Nephron progenitor cell (in vitro differentiated cells): Measurements from ENCODE around the gene PSMD11.

Experiments used
- DNase-seq: peaks from one replicate; pipeline ENCODE4 v3.0.0; 2021
- H3K27ac Mint-ChIP-seq: 2 replicates; pipeline ENCODE4 v1.8.0; 2021; ENCODE audit warnings: mild to moderate bottlenecking, moderate library complexity, mixed read lengths
- H3K27me3 Mint-ChIP-seq: 2 replicates; pipeline ENCODE4 v1.8.0; 2021; ENCODE audit warnings: mild to moderate bottlenecking, low read depth, mixed read lengths; ENCODE audit not compliant: poor library complexity
- H3K36me3 Mint-ChIP-seq: 2 replicates; pipeline ENCODE4 v1.8.0; 2021; ENCODE audit warnings: low read depth, mixed read lengths
- H3K4me1 Mint-ChIP-seq: 2 replicates; pipeline ENCODE4 v1.8.0; 2021; ENCODE audit warnings: mixed read lengths
- H3K4me3 Mint-ChIP-seq: 2 replicates; pipeline ENCODE4 v1.8.0; 2021; ENCODE audit warnings: mild to moderate bottlenecking, moderate library complexity, mixed read lengths
- H3K9me3 Mint-ChIP-seq: 2 replicates; pipeline ENCODE4 v1.8.0; 2021; ENCODE audit warnings: mild to moderate bottlenecking, moderate library complexity, mixed read lengths
- TF ChIP-seq, protein P1 (sequence below): fragments of 200-600 bp; sonication (generic); IDR thresholded peaks from 2 replicates; pipeline ENCODE4 v1.5.0; 2021; ENCODE audit warnings: antibody characterized with exemption

Gene PSMD11

DNA sequence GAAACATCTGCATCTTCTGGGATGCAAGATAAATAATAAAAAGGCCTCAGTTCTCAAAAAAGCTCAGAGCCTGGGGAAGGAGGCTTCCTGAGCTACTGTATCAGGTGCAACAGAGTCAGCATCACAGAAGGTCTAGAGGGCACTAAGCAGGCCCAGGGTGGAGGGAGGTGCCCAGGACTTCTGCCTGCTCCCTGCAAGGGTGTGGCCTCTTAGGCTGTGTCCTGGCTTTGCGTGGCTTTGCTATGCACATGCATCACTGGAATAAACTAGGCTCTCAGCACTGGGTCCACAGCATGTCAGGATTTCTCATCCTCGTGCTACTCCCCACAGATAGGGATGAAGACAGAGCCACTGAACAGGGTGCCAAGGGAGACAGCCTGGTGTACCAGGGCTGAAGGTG lies 68.0 kb downstream of the PSMD11 start:
- Mint-ChIP-seq H3K27ac (no peak overlapping the region), H3K36me3 (no peaks in the 10 kb centered on the region), H3K4me3 (no peak overlapping the region), H3K9me3 (no peaks in the 10 kb centered on the region), H3K27me3 (peaks cover 3% of the 10 kb centered on the region), H3K4me1 (peaks cover 39% of the 10 kb centered on the region)
- TF ChIP-seq, protein P1, sequence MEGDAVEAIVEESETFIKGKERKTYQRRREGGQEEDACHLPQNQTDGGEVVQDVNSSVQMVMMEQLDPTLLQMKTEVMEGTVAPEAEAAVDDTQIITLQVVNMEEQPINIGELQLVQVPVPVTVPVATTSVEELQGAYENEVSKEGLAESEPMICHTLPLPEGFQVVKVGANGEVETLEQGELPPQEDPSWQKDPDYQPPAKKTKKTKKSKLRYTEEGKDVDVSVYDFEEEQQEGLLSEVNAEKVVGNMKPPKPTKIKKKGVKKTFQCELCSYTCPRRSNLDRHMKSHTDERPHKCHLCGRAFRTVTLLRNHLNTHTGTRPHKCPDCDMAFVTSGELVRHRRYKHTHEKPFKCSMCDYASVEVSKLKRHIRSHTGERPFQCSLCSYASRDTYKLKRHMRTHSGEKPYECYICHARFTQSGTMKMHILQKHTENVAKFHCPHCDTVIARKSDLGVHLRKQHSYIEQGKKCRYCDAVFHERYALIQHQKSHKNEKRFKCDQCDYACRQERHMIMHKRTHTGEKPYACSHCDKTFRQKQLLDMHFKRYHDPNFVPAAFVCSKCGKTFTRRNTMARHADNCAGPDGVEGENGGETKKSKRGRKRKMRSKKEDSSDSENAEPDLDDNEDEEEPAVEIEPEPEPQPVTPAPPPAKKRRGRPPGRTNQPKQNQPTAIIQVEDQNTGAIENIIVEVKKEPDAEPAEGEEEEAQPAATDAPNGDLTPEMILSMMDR, result no peak
- no peak for DNase-seq

- peaks cover 51% of the 10 kb centered on the region for H3K4me1 Mint-ChIP-seq
- no peaks in the 10 kb centered on the region for H3K36me3 Mint-ChIP-seq
- no peak overlapping the region for H3K4me3 Mint-ChIP-seq
- TF ChIP-seq, protein P1, result no peak
- DNase-seq, result no peak
- H3K27ac Mint-ChIP-seq, result no peak overlapping the region
- H3K9me3 Mint-ChIP-seq, result no peaks in the 10 kb centered on the region
- peaks cover 2% of the 10 kb centered on the region for H3K27me3 Mint-ChIP-seq
Observed at GRCh38 chr17:32513579-32513978, 69.3 kb downstream of the PSMD11 start.

GRCh38 chr17:32514606-32515005 lies 70.3 kb downstream of the PSMD11 start:
- Mint-ChIP-seq H3K27ac (no peak overlapping the region), H3K36me3 (no peaks in the 10 kb centered on the region), H3K4me1 (peaks cover 60% of the 10 kb centered on the region), H3K4me3 (no peak overlapping the region), H3K27me3 (no peaks in the 10 kb centered on the region), H3K9me3 (no peaks in the 10 kb centered on the region)
- no peak for DNase-seq
- TF ChIP-seq, protein P1, result no peak

DNA sequence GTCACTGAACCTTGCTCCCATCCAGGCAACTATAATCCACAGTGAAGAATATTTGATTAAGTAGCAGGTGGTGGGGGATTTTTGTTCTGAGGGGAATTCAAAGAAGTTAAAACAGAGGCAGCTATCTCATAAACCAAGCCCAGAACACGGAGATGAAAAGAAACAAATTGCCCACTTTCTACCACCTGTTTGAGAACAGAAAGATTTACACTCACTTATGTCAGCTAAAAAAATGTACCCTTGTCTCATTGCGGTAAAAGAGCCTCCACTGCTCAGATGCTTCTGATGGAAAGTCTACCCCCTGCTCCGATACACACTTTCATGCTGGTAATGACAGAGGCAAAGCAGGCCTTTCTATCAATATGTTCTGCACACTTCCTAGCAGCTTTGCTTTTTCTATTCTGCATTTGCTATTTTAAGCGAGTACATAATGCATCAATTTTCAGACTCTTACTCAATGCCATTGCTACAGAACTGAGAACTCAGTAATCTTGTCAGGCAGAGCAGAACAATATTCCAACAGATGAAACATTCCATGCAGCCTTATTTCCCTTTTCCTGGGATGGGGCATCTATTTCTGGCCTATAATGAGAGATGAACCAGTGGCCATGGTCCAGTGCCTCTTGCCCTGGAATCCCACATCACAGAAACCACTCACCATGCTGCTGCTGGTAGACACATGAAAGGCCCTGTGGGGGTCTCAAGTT lies 71.5 kb downstream of the PSMD11 start:
- Mint-ChIP-seq H3K27me3 (no peaks in the 10 kb centered on the region), H3K4me1 (peaks cover 64% of the 10 kb centered on the region), H3K4me3 (no peak overlapping the region), H3K9me3 (no peaks in the 10 kb centered on the region), H3K36me3 (no peaks in the 10 kb centered on the region), H3K27ac (no peak overlapping the region)
- TF ChIP-seq, protein P1, result no peak
- DNase-seq, result no peak

DNA sequence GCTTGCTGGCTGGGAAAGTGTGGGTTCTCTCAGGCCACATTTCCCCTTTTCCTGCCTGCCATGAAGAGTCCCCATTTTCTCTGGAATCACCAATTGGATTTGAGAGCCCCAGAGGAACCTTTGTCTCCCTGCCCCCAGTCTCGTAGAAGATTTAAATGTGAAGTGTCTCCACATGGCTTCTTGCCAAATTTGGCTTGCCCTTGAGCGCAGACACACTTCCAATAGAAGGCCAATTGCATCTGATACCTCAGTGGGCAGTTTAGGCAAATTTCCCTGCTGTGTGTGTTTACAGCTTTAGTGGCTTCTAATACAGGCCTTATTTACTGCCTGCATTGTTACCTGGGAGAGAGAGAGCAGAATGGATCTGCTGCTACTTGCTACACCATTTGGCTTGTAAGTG lies 72.1 kb downstream of the PSMD11 start:
- TF ChIP-seq, protein P1, result no peak
- no peak overlapping the region for H3K27ac Mint-ChIP-seq
- no peak for DNase-seq
- no peaks in the 10 kb centered on the region for H3K36me3 Mint-ChIP-seq
- H3K27me3 Mint-ChIP-seq, result no peaks in the 10 kb centered on the region
- H3K4me3 Mint-ChIP-seq, result no peak overlapping the region
- no peaks in the 10 kb centered on the region for H3K9me3 Mint-ChIP-seq
- H3K4me1 Mint-ChIP-seq, result peaks cover 63% of the 10 kb centered on the region
